Activated CD4-positive, alpha-beta memory T cell treated with anti-CD3 and anti-CD28 coated beads for 36 hours (primary cell): ENCODE measurements around the gene C1orf35. TPM values are rescaled to one million over a fixed set of nuclear protein-coding genes. Genes with fewer than 3 reads are reported as not detected.

ENCODE experiments used
- CTCF ChIA-PET: fragments of 350-600 bp; sonication (Branson Sonifier 250); formaldehyde crosslinking; loops from one replicate; lab custom pipeline; 2021; ENCODE audit warnings: antibody characterized with exemption, inconsistent platforms; lab: Charles Lee
- POLR2A ChIA-PET: fragments of 350-600 bp; sonication (Branson Sonifier 250); formaldehyde crosslinking; loops from one replicate; lab custom pipeline; 2021; ENCODE audit warnings: antibody characterized with exemption; lab: Charles Lee
- DNase-seq: peaks from one replicate; pipeline ENCODE4 v3.0.0-alpha.2; 2020
- H3K27ac Mint-ChIP-seq: one replicate; pipeline ENCODE4 v1.8.0; 2021; ENCODE audit warnings: mixed read lengths
- H3K27me3 Mint-ChIP-seq: one replicate; pipeline ENCODE4 v1.8.0; 2021; ENCODE audit warnings: mixed read lengths
- H3K36me3 Mint-ChIP-seq: one replicate; pipeline ENCODE4 v1.8.0; 2021; ENCODE audit warnings: mixed read lengths
- H3K4me1 Mint-ChIP-seq: one replicate; pipeline ENCODE4 v1.8.0; 2021; ENCODE audit warnings: low read depth, mixed read lengths
- H3K4me3 Mint-ChIP-seq: one replicate; pipeline ENCODE4 v1.8.0; 2021; ENCODE audit warnings: mild to moderate bottlenecking, mixed read lengths
- H3K9me3 Mint-ChIP-seq: one replicate; pipeline ENCODE4 v1.8.0; 2021; ENCODE audit warnings: mixed read lengths
- intact Hi-C: fragments of 100-400 bp; cut with micrococcal nuclease; formaldehyde crosslinking; loops from one replicate; pipeline ENCODE4 v1.15.1; 2023
- total RNA-seq, 2 experiments: library from RNA; stranded (reverse); gene quantifications; one replicate each; pipeline ENCODE4 v1.2.3, GENCODE V29; 2021

Gene C1orf35
- total RNA-seq, 2 experiments from 2014 or later = 21.9 to 22.1 TPM

GRCh38 chr1:228107636-228108035 lies 4.5 kb upstream of the C1orf35 start:
- no peak overlapping the region for H3K27ac Mint-ChIP-seq
- no peaks in the 10 kb centered on the region for H3K9me3 Mint-ChIP-seq
- H3K36me3 Mint-ChIP-seq = peaks cover 13% of the 10 kb centered on the region
- intact Hi-C loops = no loop called here
- POLR2A ChIA-PET = interaction anchor here (1.1 kb wide), 1 partner anchor 33 kb away, joined by 4 read pairs; the partner anchor contains the start of gene GUK1
- CTCF ChIA-PET = interaction anchor here (1.4 kb wide), 1 partner anchor 108 kb away, joined by 3 read pairs; no protein-coding TSS in a partner anchor
- DNase-seq = no peak
- peak overlapping the region; percentile 89 for H3K4me3 Mint-ChIP-seq
- H3K27me3 Mint-ChIP-seq = no peaks in the 10 kb centered on the region
- peaks cover 35% of the 10 kb centered on the region for H3K4me1 Mint-ChIP-seq

- ChIA-PET POLR2A (interaction anchor here (0.7 to 1.3 kb wide), 2 partner anchors 25 to 59 kb away, joined by 3 read pairs; partner anchors contain the start of gene ARF1), CTCF (interaction anchor here (1.1 to 1.4 kb wide), 3 partner anchors 59 to 107 kb away, joined by 3 to 7 read pairs (median 3); partner anchors contain the start of gene IBA57)
- no peaks in the 10 kb centered on the region for H3K9me3 Mint-ChIP-seq
- peaks cover 13% of the 10 kb centered on the region for H3K36me3 Mint-ChIP-seq
- no peak overlapping the region for H3K4me3 Mint-ChIP-seq
- intact Hi-C loops = no loop called here
- DNase-seq = no peak
- H3K27me3 Mint-ChIP-seq = no peaks in the 10 kb centered on the region
- H3K4me1 Mint-ChIP-seq = peaks cover 35% of the 10 kb centered on the region
- no peak overlapping the region for H3K27ac Mint-ChIP-seq
Measured at GRCh38 chr1:228106800-228107054, 3.6 kb upstream of the C1orf35 start.

- Mint-ChIP-seq H3K36me3 (peaks cover 13% of the 10 kb centered on the region), H3K27ac (no peak overlapping the region), H3K9me3 (no peaks in the 10 kb centered on the region), H3K4me1 (peaks cover 40% of the 10 kb centered on the region), H3K27me3 (no peaks in the 10 kb centered on the region), H3K4me3 (peak overlapping the region; percentile 32)
- POLR2A ChIA-PET = interaction anchor here (0.7 to 1.3 kb wide), 2 partner anchors 24 to 60 kb away, joined by 3 read pairs; partner anchors contain the start of gene ARF1
- intact Hi-C loops = no loop called here
- DNase-seq = no peak
- CTCF ChIA-PET = interaction anchor here (1.1 to 1.4 kb wide), 3 partner anchors 59 to 107 kb away, joined by 3 to 7 read pairs (median 3); partner anchors contain the start of gene IBA57
Measured at GRCh38 chr1:228105996-228106799, 3.1 kb upstream of the C1orf35 start.

GRCh38 chr1:228105270-228105995 lies 2.3 kb upstream of the C1orf35 start:
- CTCF ChIA-PET = no interaction called here

GRCh38 chr1:228104526-228105269 lies 1.6 kb upstream of the C1orf35 start:
- no peaks in the 10 kb centered on the region for H3K9me3 Mint-ChIP-seq
- POLR2A ChIA-PET = no interaction called here
- peaks cover 37% of the 10 kb centered on the region for H3K4me1 Mint-ChIP-seq
- H3K27ac Mint-ChIP-seq = peak overlapping the region; percentile 24
- H3K27me3 Mint-ChIP-seq = no peaks in the 10 kb centered on the region
- CTCF ChIA-PET = no interaction called here
- H3K36me3 Mint-ChIP-seq = peaks cover 13% of the 10 kb centered on the region
- peak overlapping the region; percentile 91 for H3K4me3 Mint-ChIP-seq
- DNase-seq = no peak
- intact Hi-C loops = loop anchor here (5.0 kb wide), 1 partner anchor 1697 kb away; the partner anchor contains the start of gene PARP1

More at GRCh38 chr1:228105270-228105995, 2.3 kb upstream of the C1orf35 start:
- DNase-seq = no peak
- Mint-ChIP-seq H3K4me3 (peak overlapping the region; percentile 3), H3K4me1 (peaks cover 42% of the 10 kb centered on the region), H3K27ac (no peak overlapping the region), H3K27me3 (no peaks in the 10 kb centered on the region), H3K9me3 (no peaks in the 10 kb centered on the region), H3K36me3 (peaks cover 13% of the 10 kb centered on the region)
- intact Hi-C loops = no loop called here
- POLR2A ChIA-PET = no interaction called here

GRCh38 chr1:228101994-228102790 lies 933 bp downstream of the C1orf35 start:
- ChIA-PET POLR2A (interaction anchor here (1.0 kb wide), 2 partner anchors 20 to 38 kb away, joined by 3 read pairs; partner anchors contain the start of genes ARF1 and GUK1), CTCF (interaction anchor here (0.8 to 1.2 kb wide), 2 partner anchors 12 to 64 kb away, joined by 3 to 10 read pairs; partner anchors contain the start of gene IBA57)
- intact Hi-C loops = loop anchor here (5.0 kb wide), 1 partner anchor 1695 kb away; the partner anchor contains the start of gene PARP1
- H3K27me3 Mint-ChIP-seq = no peaks in the 10 kb centered on the region
- H3K36me3 Mint-ChIP-seq = peaks cover 22% of the 10 kb centered on the region
- peak overlapping the region; percentile 91 for H3K4me3 Mint-ChIP-seq
- H3K9me3 Mint-ChIP-seq = no peaks in the 10 kb centered on the region
- peak overlapping the region; percentile 45 for H3K27ac Mint-ChIP-seq
- H3K4me1 Mint-ChIP-seq = peaks cover 21% of the 10 kb centered on the region
- peak; percentile 75 for DNase-seq

- H3K4me3 Mint-ChIP-seq = peak overlapping the region; percentile 68
- no peaks in the 10 kb centered on the region for H3K9me3 Mint-ChIP-seq
- POLR2A ChIA-PET = interaction anchor here (1.0 kb wide), 2 partner anchors 19 to 39 kb away, joined by 3 read pairs; partner anchors contain the start of genes ARF1 and GUK1
- no peak for DNase-seq
- H3K36me3 Mint-ChIP-seq = peaks cover 22% of the 10 kb centered on the region
- CTCF ChIA-PET = interaction anchor here (0.8 to 1.2 kb wide), 2 partner anchors 12 to 64 kb away, joined by 3 to 10 read pairs; partner anchors contain the start of gene IBA57
- H3K27ac Mint-ChIP-seq = peak overlapping the region; percentile 68
- H3K4me1 Mint-ChIP-seq = peaks cover 21% of the 10 kb centered on the region
- H3K27me3 Mint-ChIP-seq = no peaks in the 10 kb centered on the region
- intact Hi-C loops = loop anchor here (5.0 kb wide), 1 partner anchor 1694 kb away; the partner anchor contains the start of gene PARP1
Measured at GRCh38 chr1:228101614-228101993, 1.5 kb downstream of the C1orf35 start.

GRCh38 chr1:228100822-228101613 lies 2.1 kb downstream of the C1orf35 start:
- H3K36me3 Mint-ChIP-seq = peaks cover 21% of the 10 kb centered on the region
- peak overlapping the region; percentile 68 for H3K4me3 Mint-ChIP-seq
- ChIA-PET CTCF (interaction anchor here (1.2 kb wide), 1 partner anchor 11 kb away, joined by 10 read pairs; no protein-coding TSS in a partner anchor), POLR2A (interaction anchor here (1.0 to 1.3 kb wide), 2 partner anchors 12 to 303 kb away, joined by 3 read pairs; no protein-coding TSS in a partner anchor)
- H3K27ac Mint-ChIP-seq = peak overlapping the region; percentile 68
- H3K27me3 Mint-ChIP-seq = no peaks in the 10 kb centered on the region
- peaks cover 24% of the 10 kb centered on the region for H3K4me1 Mint-ChIP-seq
- H3K9me3 Mint-ChIP-seq = no peaks in the 10 kb centered on the region
- DNase-seq = no peak
- intact Hi-C loops = loop anchor here (5.0 kb wide), 1 partner anchor 1694 kb away; the partner anchor contains the start of gene PARP1

- Mint-ChIP-seq H3K9me3 (peaks cover 10% of the 10 kb centered on the region), H3K27ac (no peak overlapping the region), H3K36me3 (peaks cover 38% of the 10 kb centered on the region), H3K4me1 (peaks cover 34% of the 10 kb centered on the region), H3K4me3 (peak overlapping the region; percentile 3), H3K27me3 (no peaks in the 10 kb centered on the region)
- no peak for DNase-seq
- CTCF ChIA-PET = interaction anchor here (1.1 to 2.1 kb wide), 4 partner anchors 8 to 95 kb away, joined by 3 to 5 read pairs (median 4); no protein-coding TSS in a partner anchor
- intact Hi-C loops = no loop called here
- POLR2A ChIA-PET = no interaction called here
Measured at GRCh38 chr1:228099331-228099732, 3.8 kb downstream of the C1orf35 start.
